GM19193 (cell line): ENCODE data around the gene ECI1.

Experiments used
- POLR2A ChIP-seq: IDR thresholded peaks from 4 replicates; pipeline ENCODE4 v1.6.1; 2011; ENCODE audit not compliant: insufficient read depth, insufficient read length; ENCODE audit errors: extremely low read depth

Gene ECI1

GRCh38 chr16:2233046-2233775, 18.2 kb downstream of the ECI1 start:
- TF ChIP-seq POLR2A, result peak; percentile 15

- TF ChIP-seq POLR2A, result no peak
These were observed 19.0 kb downstream of the ECI1 start for GRCh38 chr16:2232094-2232990.

GRCh38 chr16:2231016-2231931, 20.1 kb downstream of the ECI1 start:
- TF ChIP-seq POLR2A, result no peak

GRCh38 chr16:2230376-2230775, 21.0 kb downstream of the ECI1 start:
- TF ChIP-seq POLR2A, result no peak

GRCh38 chr16:2229632-2230250, 21.6 kb downstream of the ECI1 start:
- no peak for TF ChIP-seq POLR2A

- no peak for TF ChIP-seq POLR2A
These were observed 22.3 kb downstream of the ECI1 start for GRCh38 chr16:2229091-2229490.

- TF ChIP-seq POLR2A, result no peak
These were observed 23.1 kb downstream of the ECI1 start for GRCh38 chr16:2228161-2228824.

- TF ChIP-seq POLR2A, result no peak
These were observed 24.5 kb downstream of the ECI1 start for GRCh38 chr16:2226918-2227317.

GRCh38 chr16:2226245-2226793, 25.1 kb downstream of the ECI1 start:
- TF ChIP-seq POLR2A, result no peak

- no peak for TF ChIP-seq POLR2A
These were observed 27.4 kb downstream of the ECI1 start for GRCh38 chr16:2223942-2224486.

- TF ChIP-seq POLR2A, result peak; percentile 98
These were observed 28.0 kb downstream of the ECI1 start, which contains the start of gene E4F1 for GRCh38 chr16:2223221-2223941. E4F1 (plus strand) TSS chr16:2223591; CDS start chr16:2223614, 23 bp downstream.

GRCh38 chr16:2216330-2216729, 35.1 kb downstream of the ECI1 start:
- TF ChIP-seq POLR2A, result no peak

- no peak for TF ChIP-seq POLR2A
These were observed 36.7 kb downstream of the ECI1 start, which contains the start of gene PGP for GRCh38 chr16:2214719-2214968. PGP (minus strand) TSS chr16:2214840; CDS start chr16:2214777, 63 bp downstream.
